HUDEP-2 (cell line): ENCODE measurements around the gene MPV17.
"Not testable (repeated sequence)": the region's sequence is repeated elsewhere in the genome, so short reads cannot be mapped to it uniquely, and the experiment has no call there.

Source experiments
- DNase-seq, 76 experiments: peaks; one replicate each; lab custom pipeline; 2025; ENCODE audit not compliant: unreplicated experiment in 76 of 76; lab: John Stamatoyannopoulos, UW

MPV17 gene

DNA sequence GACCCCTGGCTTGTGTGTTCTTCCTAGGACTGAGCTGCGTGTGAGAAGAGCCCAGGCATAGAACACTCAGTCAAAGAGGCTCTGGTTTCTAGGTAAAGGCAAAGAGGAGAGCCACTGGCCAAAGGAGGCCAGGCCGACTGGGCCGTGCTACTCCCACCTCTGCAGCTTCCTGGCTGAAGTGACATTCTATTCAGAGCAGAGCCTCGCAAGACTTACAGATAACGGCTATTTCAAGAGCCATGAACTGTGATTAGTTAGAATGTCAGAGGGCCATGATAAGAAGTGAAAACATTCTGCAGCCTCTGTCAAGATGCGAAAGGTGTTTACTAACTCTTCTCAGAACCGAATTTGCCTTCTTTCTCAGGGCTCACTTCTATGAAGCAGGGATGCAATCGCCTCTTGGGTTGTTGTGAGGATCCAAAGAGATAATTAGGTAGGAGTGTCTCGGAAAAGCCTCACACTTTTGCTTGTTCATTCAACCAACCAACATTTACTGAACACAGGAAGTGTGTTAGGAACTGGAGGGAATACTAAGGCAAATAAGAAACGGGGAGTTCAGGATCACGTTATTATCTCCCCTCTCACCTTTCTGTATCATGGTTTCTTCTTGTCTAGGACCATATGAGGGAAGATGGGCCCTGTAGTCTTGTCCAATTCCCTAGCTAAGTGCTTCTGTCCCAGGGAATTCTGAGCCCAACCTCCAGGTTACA lies 51.1 kb downstream of the MPV17 start:
- DNase-seq, result no peak

DNA sequence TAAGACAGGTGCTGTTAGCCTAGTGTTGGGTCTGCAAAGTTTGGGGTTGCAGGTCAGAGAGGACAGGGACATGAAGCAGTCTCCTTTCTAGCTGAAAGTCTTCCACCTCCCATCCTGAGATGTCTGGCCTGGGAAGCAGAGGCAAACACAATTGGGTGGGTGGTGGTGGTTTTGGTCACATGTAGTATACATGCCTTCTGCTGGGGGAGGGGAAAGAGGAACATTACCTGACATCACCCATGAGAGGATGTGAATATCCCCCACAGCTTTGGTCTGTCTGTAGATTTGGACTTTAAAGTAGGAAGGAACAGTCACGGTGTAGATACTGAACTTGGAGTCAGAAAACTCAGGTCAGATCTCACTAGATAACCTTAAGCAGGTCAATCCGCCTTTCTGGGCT lies 52.2 kb downstream of the MPV17 start:
- no peak for DNase-seq

DNA sequence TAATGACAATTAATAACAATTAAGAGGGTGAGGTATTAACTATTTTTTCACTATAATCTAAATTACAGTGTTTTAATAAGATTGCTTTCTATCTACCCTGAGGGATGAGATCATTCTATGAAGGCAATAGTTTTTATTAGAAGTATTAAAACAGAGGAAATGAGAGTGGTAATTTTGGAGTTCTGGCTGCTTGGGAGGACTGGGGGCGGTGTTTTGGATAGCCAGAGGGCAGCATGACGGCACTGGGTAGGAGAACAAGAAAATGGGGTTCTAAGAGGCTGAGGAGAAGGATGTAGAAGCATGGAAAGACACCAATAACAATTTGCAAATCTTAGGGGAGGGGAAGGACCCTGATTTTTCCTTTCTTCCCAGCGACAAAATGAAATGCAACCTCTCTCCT lies 52.8 kb downstream of the MPV17 start:
- no peak for DNase-seq

DNA sequence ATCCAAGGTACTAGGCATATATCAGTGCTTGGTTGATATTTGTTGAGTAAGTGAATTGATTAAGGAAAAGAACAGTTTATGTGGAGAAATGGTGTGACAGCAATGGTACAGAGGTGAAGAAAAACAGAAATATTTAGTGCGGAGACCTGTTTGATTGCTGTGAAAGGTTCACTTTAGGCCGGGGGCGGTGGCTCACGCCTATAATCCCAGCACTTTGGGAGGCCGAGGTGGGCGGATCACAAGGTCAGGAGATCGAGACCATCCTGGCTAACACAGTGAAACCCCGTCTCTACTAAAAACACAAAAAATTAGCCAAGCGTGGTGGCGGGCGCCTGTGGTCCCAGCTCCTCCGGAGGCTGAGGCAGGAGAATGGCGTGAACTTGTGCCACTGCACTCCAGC lies 54.6 kb downstream of the MPV17 start:
- DNase-seq, result not testable (repeated sequence)

DNA sequence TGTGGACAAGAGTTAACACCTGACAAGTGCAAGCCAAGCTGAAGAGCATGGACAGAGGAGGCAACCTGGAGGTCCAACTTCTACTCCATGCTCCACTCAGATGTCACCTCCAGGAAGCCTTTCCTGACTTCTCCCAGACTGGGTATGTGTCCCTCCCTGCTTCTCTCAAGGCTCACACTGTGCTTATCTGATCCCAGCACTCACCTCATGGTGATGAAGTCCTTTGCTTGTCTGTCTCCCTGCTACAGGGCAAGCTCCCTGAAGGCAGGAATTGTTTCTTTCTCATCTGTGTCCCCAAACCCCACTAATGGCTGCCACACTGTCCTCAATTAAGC lies 57.4 kb downstream of the MPV17 start:
- no peak for DNase-seq

DNA sequence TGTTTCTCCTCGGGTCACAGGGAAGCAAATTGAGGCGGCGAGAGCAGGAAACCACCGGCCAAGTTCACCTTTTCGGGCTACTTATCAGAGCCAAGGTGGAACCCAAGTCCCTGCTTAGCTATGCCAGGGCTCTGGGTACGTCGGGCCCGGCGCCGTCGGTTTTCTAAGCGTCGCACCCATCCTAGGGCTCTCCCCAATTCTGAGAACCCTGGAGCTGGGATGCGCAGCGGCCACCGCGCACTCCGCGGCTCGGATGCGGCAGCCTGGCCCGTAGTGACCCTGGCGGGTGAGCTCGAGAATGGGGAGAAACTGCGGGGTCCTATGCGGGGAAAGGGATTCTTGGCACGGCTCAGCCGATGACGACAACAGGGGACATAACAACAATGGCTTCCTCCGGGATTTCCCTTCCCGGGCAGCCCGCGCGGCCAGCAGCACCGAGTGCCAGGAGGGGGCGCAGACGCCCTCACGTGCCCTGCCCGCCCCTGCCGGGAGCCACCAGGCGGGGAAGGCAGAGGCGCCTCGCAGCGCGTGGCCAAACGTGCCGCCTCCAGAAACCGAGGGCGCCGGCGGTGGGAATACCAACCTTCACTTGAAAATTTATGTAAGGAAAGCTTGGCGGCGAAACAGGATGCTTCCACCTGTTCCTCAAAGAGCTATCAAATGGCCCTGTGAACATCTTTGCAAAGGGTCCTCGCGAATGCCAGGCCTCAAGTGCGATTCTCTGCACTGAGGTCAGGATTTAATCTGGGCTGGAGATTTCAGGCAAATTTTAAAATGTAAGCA lies 58.0 kb downstream of the MPV17 start:
- peak in 53 of 76 experiments; percentile 6 to 63 (median 33) for DNase-seq

DNA sequence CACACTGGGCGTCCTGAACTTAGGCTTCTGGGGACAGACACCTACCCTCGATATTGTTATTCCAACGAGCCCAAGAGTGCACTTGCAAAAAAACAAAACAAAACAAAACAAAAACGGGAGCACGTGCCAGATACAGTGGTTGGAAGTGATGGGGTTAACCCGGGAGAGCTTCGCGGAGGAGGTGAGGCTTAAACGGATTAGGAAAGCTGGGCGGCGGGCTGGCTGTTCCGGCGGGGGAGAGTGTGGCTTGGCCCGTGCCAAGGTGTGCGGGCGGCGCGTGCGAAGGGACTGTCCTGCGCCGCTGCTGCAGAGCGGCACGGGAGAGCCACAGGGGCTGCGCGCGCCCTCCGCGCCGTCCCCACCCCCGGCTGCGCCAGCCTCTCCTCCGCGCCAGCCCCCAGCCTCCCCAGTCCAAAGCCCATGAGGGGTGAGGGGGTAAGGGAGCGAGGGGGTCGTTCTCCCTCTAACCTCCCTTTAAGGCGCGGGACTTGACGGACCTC lies 58.6 kb downstream of the MPV17 start:
- DNase-seq, result no peak

DNA sequence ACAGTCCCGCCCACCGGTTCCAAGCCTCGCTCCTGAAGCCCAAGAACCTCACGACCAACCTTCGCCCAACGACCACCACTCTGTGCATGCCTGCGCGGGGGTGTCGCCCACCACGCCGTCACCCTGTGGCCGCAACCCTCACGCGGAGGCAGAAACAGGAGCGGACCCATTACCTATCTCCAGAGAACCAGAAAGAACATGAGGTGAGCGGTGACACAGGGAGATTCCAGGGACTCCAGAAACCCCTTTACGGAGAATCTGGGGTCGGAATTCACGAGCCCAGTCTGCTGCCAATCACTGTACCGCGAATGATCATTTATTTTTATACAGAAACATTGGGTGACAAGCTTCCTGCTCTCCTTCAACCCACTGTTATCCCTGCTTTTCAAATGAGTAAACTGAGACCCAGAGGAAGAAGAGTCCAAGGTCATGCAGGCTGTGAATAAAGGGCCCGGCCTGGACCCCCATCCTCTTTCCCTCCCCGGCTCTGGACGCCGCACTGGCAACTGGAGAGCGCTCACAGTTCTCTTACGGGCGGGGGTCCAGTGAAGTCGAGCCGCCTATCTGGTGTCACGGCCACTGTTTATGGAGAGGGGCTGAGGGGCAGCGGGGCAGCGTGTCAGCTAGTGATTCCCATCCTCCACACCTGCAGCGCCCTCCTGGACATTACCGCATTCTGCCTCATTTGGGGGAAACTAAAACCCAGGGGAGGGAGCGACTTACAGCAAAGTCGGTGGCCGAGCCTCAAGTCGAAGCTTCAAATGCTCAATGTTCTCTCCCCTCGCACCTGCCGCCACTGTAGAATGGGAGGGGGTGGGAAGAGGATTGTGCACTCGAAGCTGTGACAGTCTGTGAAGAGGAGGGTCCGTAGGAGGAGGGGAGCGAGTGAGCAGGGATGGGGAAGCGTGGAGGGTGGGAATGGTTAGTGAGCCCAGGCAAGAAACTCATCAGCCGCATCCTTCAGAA lies 59.3 kb downstream of the MPV17 start:
- DNase-seq, result no peak

DNA sequence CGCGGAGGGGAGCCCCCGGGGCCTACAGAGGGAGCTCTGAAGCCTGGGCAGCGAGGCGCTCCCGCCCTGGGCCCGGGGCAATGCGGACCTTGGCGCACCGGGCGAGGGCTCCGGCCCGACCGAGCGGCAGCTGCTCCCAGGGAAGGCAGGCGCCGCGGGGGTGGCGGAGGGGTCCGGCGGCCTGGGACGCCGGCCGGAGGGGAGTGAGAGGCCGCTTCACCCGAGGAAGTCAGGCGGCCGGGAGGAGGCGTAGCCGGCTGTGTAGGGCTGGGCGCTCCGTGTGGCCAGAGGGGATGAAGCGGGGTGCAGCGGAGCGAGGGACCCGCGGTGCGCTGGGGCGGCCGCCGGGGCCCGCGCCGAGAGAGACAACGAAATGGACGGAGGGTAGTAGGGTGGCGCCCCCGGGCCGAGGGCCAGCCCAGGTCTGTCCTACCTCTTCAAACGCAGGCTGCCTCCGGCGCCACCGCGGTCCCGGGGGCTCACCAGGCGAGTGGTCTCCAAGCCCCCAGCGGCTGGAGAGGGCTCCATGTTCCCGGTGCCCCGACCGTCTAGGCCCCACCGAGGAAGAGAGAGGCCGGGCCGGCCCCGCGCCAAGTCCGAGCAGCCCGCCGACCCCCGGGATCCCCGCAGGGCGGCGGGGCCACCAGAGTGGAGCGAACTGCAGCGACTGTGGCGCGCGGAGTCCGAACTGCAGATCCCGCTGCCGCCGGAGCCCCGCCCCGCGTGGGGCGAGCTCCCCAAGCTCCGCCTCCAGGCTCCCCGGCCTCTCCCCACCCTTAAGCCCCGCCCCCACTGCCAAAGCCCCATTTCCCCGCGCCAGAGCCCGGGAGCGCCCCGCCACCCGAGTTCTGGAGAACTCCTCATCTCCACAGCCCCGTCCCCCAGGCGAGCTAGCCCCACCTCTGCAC lies 60.3 kb downstream of the MPV17 start, which contains the start of gene SLC30A3:
TSS of gene SLC30A3 (minus strand) at position 669 of the 908 bp plus-strand sequence. CDS start at position 528, 141 bp downstream.
- DNase-seq, result peak in 43 of 76 experiments; percentile 5 to 70 (median 31)

DNA sequence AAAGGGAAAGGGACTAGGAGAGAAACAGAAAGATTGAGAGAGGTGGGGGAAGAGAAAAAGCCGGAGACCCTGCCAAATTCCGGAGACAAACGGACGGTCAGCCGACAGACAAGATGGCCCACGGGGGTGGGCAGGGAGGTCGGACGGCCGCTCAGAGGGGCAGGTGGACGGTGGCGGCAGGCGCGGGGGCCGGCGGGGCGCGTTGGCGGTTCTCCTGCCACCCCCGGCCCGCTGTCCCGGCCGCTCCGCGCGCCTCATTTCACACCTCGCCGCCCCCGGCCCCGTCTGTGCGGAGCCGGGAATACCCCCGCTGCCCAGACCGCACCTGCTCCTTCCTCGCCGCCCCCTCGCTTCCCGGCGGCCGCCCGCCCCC lies 61.0 kb downstream of the MPV17 start:
- DNase-seq, result no peak

DNA sequence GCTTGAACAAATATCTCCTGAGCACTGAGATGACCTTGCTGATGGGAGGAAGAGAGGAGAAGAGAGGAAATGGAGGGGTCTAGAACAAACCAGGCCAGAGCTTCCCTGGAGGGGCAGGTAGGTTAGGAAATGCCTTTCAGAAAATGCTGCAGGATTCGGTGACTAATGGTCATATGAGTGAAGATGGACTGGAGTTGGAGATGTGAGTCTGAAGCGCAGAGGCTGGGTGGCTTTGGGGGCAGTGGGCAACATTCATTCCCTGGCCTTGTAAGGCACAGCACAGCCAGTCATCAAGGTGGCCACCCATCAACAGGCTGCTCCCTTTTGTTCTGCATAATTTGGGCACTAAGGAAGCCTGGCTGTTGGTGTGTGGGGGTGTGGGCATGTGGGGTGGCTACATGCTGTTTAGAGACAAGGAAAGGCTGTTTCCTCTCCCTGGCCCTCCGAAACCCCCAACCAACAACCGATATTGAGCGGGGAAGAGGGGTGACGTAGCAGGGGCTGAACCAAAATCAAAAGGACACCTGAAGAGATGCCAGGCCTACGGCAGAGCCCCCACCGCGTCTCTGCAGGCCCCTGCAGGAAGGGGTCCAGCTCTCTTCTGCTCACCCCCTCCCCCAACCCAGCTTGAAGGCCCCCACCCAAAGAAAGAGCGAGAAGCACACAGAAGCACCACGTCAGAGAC lies 61.5 kb downstream of the MPV17 start:
- no peak for DNase-seq
